Lower lobe of right lung (tissue), 2 donors: ENCODE results near the gene HOXA2. TPM values are rescaled to one million over a fixed set of nuclear protein-coding genes. Genes with fewer than 3 reads are reported as not detected.
A peak's percentile ranks its signal among the peaks of the same experiment; 100 is the strongest.

Experiments used
- ATAC-seq, 2 donors: fragments of 200-7000 bp; cut with Tn5 transposase; one replicate each; pipeline ENCODE4 v1.9.1; 2020 to 2022; ENCODE audit warnings: mild to moderate bottlenecking in 2 of 2, moderate library complexity in 2 of 2
- DNase-seq: peaks from one replicate; pipeline ENCODE4 v3.0.0-alpha.2; 2020
- H3K27ac ChIP-seq: fragments of 200-600 bp; one replicate; pipeline ENCODE4 v1.8.0; 2022
- H3K27me3 ChIP-seq: fragments of 200-600 bp; one replicate; pipeline ENCODE4 v1.8.0; 2022; ENCODE audit warnings: low read depth
- H3K36me3 ChIP-seq: fragments of 200-600 bp; one replicate; pipeline ENCODE4 v1.8.0; 2022; ENCODE audit warnings: mild to moderate bottlenecking
- H3K4me1 ChIP-seq: fragments of 200-600 bp; one replicate; pipeline ENCODE4 v1.8.0; 2022
- H3K4me3 ChIP-seq: fragments of 200-600 bp; one replicate; pipeline ENCODE4 v1.8.0; 2022; ENCODE audit warnings: mild to moderate bottlenecking
- H3K9me3 ChIP-seq: fragments of 200-600 bp; one replicate; pipeline ENCODE4 v1.8.0; 2022
- CTCF ChIP-seq: fragments of 200-600 bp; IDR thresholded peaks from one replicate; pipeline ENCODE4 v1.8.0; 2022; ENCODE audit warnings: antibody characterized with exemption, mild to moderate bottlenecking
- intact Hi-C: fragments of 100-400 bp; cut with DNase I; formaldehyde crosslinking; loops from one replicate; pipeline ENCODE4 v1.11.0; 2022
- total RNA-seq: library from RNA; stranded (reverse); fragmentation: NEBNext Ultra II Directional; extraction: Animal tissue kit (Norgen Biotek cat#: 25700); gene quantifications from one replicate; pipeline ENCODE4 v1.2.1, GENCODE V29; 2021
- donor health status: DM: no; HTN: yes; CAD: no; lungs with severe emphysema.

The HOXA2 gene
- total RNA-seq, 1 donor from 2014 or later, result 1.5 TPM

- intact Hi-C loops, result loop anchor here (5.0 kb wide), 1 partner anchor 286 kb away; no protein-coding TSS in a partner anchor
- Histone ChIP-seq H3K36me3 (no peaks in the 10 kb centered on the region), H3K4me3 (peak within 1 kb of the TSS; percentile 70), H3K9me3 (no peaks in the 10 kb centered on the region), H3K4me1 (peaks cover 18% of the 10 kb centered on the region), H3K27ac (peak within 1 kb of the TSS; percentile 95), H3K27me3 (peaks cover 68% of the 10 kb centered on the region)
- DNase-seq (no peak), ATAC-seq (peak; percentile 79 to 81)
- peak; percentile 85 for TF ChIP-seq CTCF
These were observed 40.8 kb upstream of the HOXA2 start, which contains the start of gene HOXA5 for GRCh38 chr7:27143023-27143949. Gene HOXA5, minus strand, starts transcription at chr7:27143681. Its CDS starts 74 bp downstream, at chr7:27143607.

GRCh38 chr7:27142580-27143022, 40.1 kb upstream of the HOXA2 start:
- Histone ChIP-seq H3K27me3 (peaks cover 61% of the 10 kb centered on the region), H3K27ac (peak overlapping the region; percentile 95), H3K4me1 (peaks cover 15% of the 10 kb centered on the region), H3K4me3 (peak overlapping the region; percentile 70), H3K9me3 (no peaks in the 10 kb centered on the region), H3K36me3 (no peaks in the 10 kb centered on the region)
- DNase-seq (no peak), ATAC-seq (peak in 1 of 2 donors; percentile 6)
- intact Hi-C loops, result loop anchor here (5.0 kb wide), 1 partner anchor 285 kb away; no protein-coding TSS in a partner anchor
- TF ChIP-seq CTCF, result no peak

- no peaks in the 10 kb centered on the region for H3K36me3 ChIP-seq
- DNase-seq (no peak), ATAC-seq (no peak)
- no peaks in the 10 kb centered on the region for H3K9me3 ChIP-seq
- peak overlapping the region; percentile 95 for H3K27ac ChIP-seq
- peak overlapping the region; percentile 70 for H3K4me3 ChIP-seq
- H3K4me1 ChIP-seq, result peaks cover 10% of the 10 kb centered on the region
- no peak for TF ChIP-seq CTCF
- intact Hi-C loops, result loop anchor here (5.0 kb wide), 1 partner anchor 285 kb away; no protein-coding TSS in a partner anchor
- peaks cover 57% of the 10 kb centered on the region for H3K27me3 ChIP-seq
These were observed 39.6 kb upstream of the HOXA2 start for GRCh38 chr7:27141923-27142579.

- H3K27ac ChIP-seq, result peak overlapping the region; percentile 95
- H3K9me3 ChIP-seq, result no peaks in the 10 kb centered on the region
- H3K27me3 ChIP-seq, result peaks cover 57% of the 10 kb centered on the region
- peak overlapping the region; percentile 70 for H3K4me3 ChIP-seq
- TF ChIP-seq CTCF, result no peak
- no peaks in the 10 kb centered on the region for H3K36me3 ChIP-seq
- intact Hi-C loops, result loop anchor here (5.0 kb wide), 1 partner anchor 284 kb away; no protein-coding TSS in a partner anchor
- H3K4me1 ChIP-seq, result peaks cover 7% of the 10 kb centered on the region
- ATAC-seq, result no peak
- no peak for DNase-seq
These were observed 38.8 kb upstream of the HOXA2 start for GRCh38 chr7:27141137-27141922.
